ENCODE measurements around the gene LBP.
"Not testable (repeated sequence)": the region's sequence is repeated elsewhere in the genome, so short reads cannot be mapped to it uniquely, and the experiment has no call there.

Gene LBP

GRCh38 chr20:38346247-38346651 lies at the start of gene LBP:
LBP (plus strand) TSS chr20:38346482; CDS start chr20:38346517, 35 bp downstream.
- no peak for DNase-seq (ENCODE audit: low spot score)

GRCh38 chr20:38297916-38298674 lies 48.2 kb upstream of the LBP start:
- no peak for DNase-seq (ENCODE audit: low spot score)

- DNase-seq (ENCODE audit: low spot score), result peak; percentile 3
Observed at GRCh38 chr20:38298768-38299288, 47.5 kb upstream of the LBP start.

GRCh38 chr20:38299963-38300362 lies 46.3 kb upstream of the LBP start:
- DNase-seq (ENCODE audit: low spot score), result no peak

GRCh38 chr20:38300438-38300837 lies 45.8 kb upstream of the LBP start:
- no peak for DNase-seq (ENCODE audit: low spot score)

GRCh38 chr20:38301309-38301708 lies 45.0 kb upstream of the LBP start:
- no peak for DNase-seq (ENCODE audit: low spot score)

- no peak for DNase-seq (ENCODE audit: low spot score)
Observed at GRCh38 chr20:38302786-38303185, 43.5 kb upstream of the LBP start.

- no peak for DNase-seq (ENCODE audit: low spot score)
Observed at GRCh38 chr20:38303908-38304379, 42.3 kb upstream of the LBP start, which contains the start of gene BPI. BPI (plus strand) TSS chr20:38304156; CDS start chr20:38304224, 68 bp downstream.

GRCh38 chr20:38304845-38305447 lies 41.3 kb upstream of the LBP start:
- DNase-seq (ENCODE audit: low spot score), result peak; percentile 17

GRCh38 chr20:38305541-38305940 lies 40.7 kb upstream of the LBP start:
- no peak for DNase-seq (ENCODE audit: low spot score)

GRCh38 chr20:38306379-38306778 lies 39.9 kb upstream of the LBP start:
- DNase-seq (ENCODE audit: low spot score), result no peak

GRCh38 chr20:38307371-38308046 lies 38.8 kb upstream of the LBP start:
- no peak for DNase-seq (ENCODE audit: low spot score)

- DNase-seq (ENCODE audit: low spot score), result no peak
Observed at GRCh38 chr20:38308047-38308438, 38.2 kb upstream of the LBP start.

GRCh38 chr20:38308447-38308846 lies 37.8 kb upstream of the LBP start:
- no peak for DNase-seq (ENCODE audit: low spot score)

- DNase-seq (ENCODE audit: low spot score), result no peak
Observed at GRCh38 chr20:38311091-38311490, 35.2 kb upstream of the LBP start.

GRCh38 chr20:38311491-38311890 lies 34.8 kb upstream of the LBP start:
- no peak for DNase-seq (ENCODE audit: low spot score)

GRCh38 chr20:38313676-38314075 lies 32.6 kb upstream of the LBP start:
- no peak for DNase-seq (ENCODE audit: low spot score)

GRCh38 chr20:38314350-38314749 lies 31.9 kb upstream of the LBP start:
- not testable (repeated sequence) for DNase-seq (ENCODE audit: low spot score)

GRCh38 chr20:38315290-38315966 lies 30.9 kb upstream of the LBP start:
- DNase-seq (ENCODE audit: low spot score), result no peak

GRCh38 chr20:38316341-38316740 lies 29.9 kb upstream of the LBP start:
- no peak for DNase-seq (ENCODE audit: low spot score)

GRCh38 chr20:38317422-38317821 lies 28.9 kb upstream of the LBP start:
- DNase-seq (ENCODE audit: low spot score), result no peak

GRCh38 chr20:38320221-38320620 lies 26.1 kb upstream of the LBP start:
- no peak for DNase-seq (ENCODE audit: low spot score)

All from cerebellar cortex (tissue), 1 donor.